ENCODE measurements around the gene OLFM1. TPM values are rescaled to one million over a fixed set of nuclear protein-coding genes. Genes with fewer than 3 reads are reported as not detected.

Gene OLFM1
- total RNA-seq, 1 donor from 2014 or later, result 5.5 TPM

GRCh38 chr9:135076876-135077430 lies 10.5 kb upstream of the OLFM1 start:
- Histone ChIP-seq H3K4me1 (ENCODE audit: insufficient read depth, low read length) (no peaks in the 10 kb centered on the region), H3K4me3 (ENCODE audit: insufficient read depth, low read depth, low read length) (no peak overlapping the region), H3K27ac (ENCODE audit: low read depth, low read length) (no peak overlapping the region), H3K27me3 (ENCODE audit: insufficient read depth, low read length) (peaks cover 6% of the 10 kb centered on the region), H3K9me3 (ENCODE audit: insufficient read depth, low read depth, low read length) (no peaks in the 10 kb centered on the region), H3K9ac (ENCODE audit: low read length) (no peak overlapping the region), H3K36me3 (ENCODE audit: insufficient read depth, low read length) (no peaks in the 10 kb centered on the region), H4K20me1 (ENCODE audit: insufficient read depth, low read length) (no peaks in the 10 kb centered on the region), H3K4me2 (ENCODE audit: low read length) (no peak overlapping the region), H2AFZ (ENCODE audit: low read depth, low read length) (no peak overlapping the region), H3K79me2 (ENCODE audit: insufficient read depth, low read length) (no peaks in the 10 kb centered on the region)
- no peaks in the 10 kb centered on the region for H3K4me1 Mint-ChIP-seq (ENCODE audit: low read depth, unreplicated experiment)
- no peaks in the 10 kb centered on the region for H3K36me3 Mint-ChIP-seq (ENCODE audit: low read depth, unreplicated experiment)
- peak overlapping the region; percentile 79 for H3K4me3 Mint-ChIP-seq (ENCODE audit: unreplicated experiment)
- H3K9me3 Mint-ChIP-seq (ENCODE audit: unreplicated experiment), result no peaks in the 10 kb centered on the region
- FAIRE-seq (no peak), DNase-seq (ENCODE audit: low read depth) (no peak)
- peaks cover 60% of the 10 kb centered on the region for H3K27me3 Mint-ChIP-seq (ENCODE audit: low read depth, unreplicated experiment)
- no peak overlapping the region for H3K27ac Mint-ChIP-seq (ENCODE audit: unreplicated experiment)
- TF ChIP-seq CTCF (IDR thresholded peaks at IDR 0.05; ENCODE audit: insufficient read depth, low read depth, low read length) (no peak), EZH2 (IDR thresholded peaks at IDR 0.05; ENCODE audit: insufficient read depth, low read length) (no peak)

GRCh38 chr9:135077497-135078200 lies 9.8 kb upstream of the OLFM1 start:
- H3K27me3 ChIP-seq (ENCODE audit: insufficient read depth, low read length), result peaks cover 6% of the 10 kb centered on the region
- H2AFZ ChIP-seq (ENCODE audit: low read depth, low read length), result no peak overlapping the region
- TF ChIP-seq EZH2 (IDR thresholded peaks at IDR 0.05; ENCODE audit: insufficient read depth, low read length) (no peak), CTCF (IDR thresholded peaks at IDR 0.05; ENCODE audit: insufficient read depth, low read depth, low read length) (no peak)
- no peak overlapping the region for H3K27ac ChIP-seq (ENCODE audit: low read depth, low read length)
- H3K36me3 ChIP-seq (ENCODE audit: insufficient read depth, low read length), result no peaks in the 10 kb centered on the region
- Mint-ChIP-seq H3K36me3 (ENCODE audit: low read depth, unreplicated experiment) (no peaks in the 10 kb centered on the region), H3K4me3 (ENCODE audit: unreplicated experiment) (peak overlapping the region; percentile 79), H3K9me3 (ENCODE audit: unreplicated experiment) (no peaks in the 10 kb centered on the region), H3K27me3 (ENCODE audit: low read depth, unreplicated experiment) (peaks cover 64% of the 10 kb centered on the region), H3K4me1 (ENCODE audit: low read depth, unreplicated experiment) (no peaks in the 10 kb centered on the region), H3K27ac (ENCODE audit: unreplicated experiment) (no peak overlapping the region)
- H3K4me3 ChIP-seq (ENCODE audit: insufficient read depth, low read depth, low read length), result no peak overlapping the region
- H3K79me2 ChIP-seq (ENCODE audit: insufficient read depth, low read length), result no peaks in the 10 kb centered on the region
- H4K20me1 ChIP-seq (ENCODE audit: insufficient read depth, low read length), result no peaks in the 10 kb centered on the region
- H3K4me1 ChIP-seq (ENCODE audit: insufficient read depth, low read length), result no peaks in the 10 kb centered on the region
- no peak overlapping the region for H3K9ac ChIP-seq (ENCODE audit: low read length)
- DNase-seq (ENCODE audit: low read depth) (no peak), FAIRE-seq (no peak)
- no peak overlapping the region for H3K4me2 ChIP-seq (ENCODE audit: low read length)
- H3K9me3 ChIP-seq (ENCODE audit: insufficient read depth, low read depth, low read length), result no peaks in the 10 kb centered on the region

DNA sequence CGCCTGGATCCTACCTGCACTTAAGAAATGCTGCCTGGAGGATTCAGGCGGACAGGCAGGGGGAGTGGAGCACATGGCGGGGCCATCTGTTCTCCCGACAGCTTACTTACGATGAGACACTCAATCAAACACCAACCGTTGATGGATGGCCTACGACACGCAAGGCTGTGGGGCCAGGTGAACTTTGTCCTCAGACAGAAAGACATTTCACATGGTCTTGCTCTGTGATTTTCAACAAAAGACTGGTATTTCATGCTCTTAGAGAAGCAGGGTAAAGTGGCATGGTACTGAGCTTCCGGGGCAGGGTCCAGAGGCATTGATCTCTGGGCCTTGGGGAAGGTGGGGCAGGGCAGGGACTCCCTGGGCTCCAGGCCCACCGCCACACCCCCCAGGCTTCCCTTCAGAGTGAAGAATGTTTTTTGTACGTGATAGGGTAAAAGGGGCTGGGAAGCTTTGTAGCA lies 9.1 kb upstream of the OLFM1 start:
- H3K9me3 ChIP-seq (ENCODE audit: insufficient read depth, low read depth, low read length), result no peaks in the 10 kb centered on the region
- H3K4me1 Mint-ChIP-seq (ENCODE audit: low read depth, unreplicated experiment), result no peaks in the 10 kb centered on the region
- no peaks in the 10 kb centered on the region for H3K36me3 Mint-ChIP-seq (ENCODE audit: low read depth, unreplicated experiment)
- H4K20me1 ChIP-seq (ENCODE audit: insufficient read depth, low read length), result no peaks in the 10 kb centered on the region
- no peak overlapping the region for H3K4me2 ChIP-seq (ENCODE audit: low read length)
- H3K9me3 Mint-ChIP-seq (ENCODE audit: unreplicated experiment), result no peaks in the 10 kb centered on the region
- H3K9ac ChIP-seq (ENCODE audit: low read length), result no peak overlapping the region
- H3K79me2 ChIP-seq (ENCODE audit: insufficient read depth, low read length), result no peaks in the 10 kb centered on the region
- H3K27ac Mint-ChIP-seq (ENCODE audit: unreplicated experiment), result no peak overlapping the region
- DNase-seq (ENCODE audit: low read depth) (no peak), FAIRE-seq (no peak)
- H3K27me3 ChIP-seq (ENCODE audit: insufficient read depth, low read length), result peaks cover 6% of the 10 kb centered on the region
- H3K4me3 ChIP-seq (ENCODE audit: insufficient read depth, low read depth, low read length), result no peak overlapping the region
- no peak for TF ChIP-seq CTCF (IDR thresholded peaks at IDR 0.05; ENCODE audit: insufficient read depth, low read depth, low read length)
- no peak for TF ChIP-seq EZH2 (IDR thresholded peaks at IDR 0.05; ENCODE audit: insufficient read depth, low read length)
- H2AFZ ChIP-seq (ENCODE audit: low read depth, low read length), result no peak overlapping the region
- H3K36me3 ChIP-seq (ENCODE audit: insufficient read depth, low read length), result no peaks in the 10 kb centered on the region
- no peak overlapping the region for H3K4me3 Mint-ChIP-seq (ENCODE audit: unreplicated experiment)
- no peaks in the 10 kb centered on the region for H3K4me1 ChIP-seq (ENCODE audit: insufficient read depth, low read length)
- peaks cover 65% of the 10 kb centered on the region for H3K27me3 Mint-ChIP-seq (ENCODE audit: low read depth, unreplicated experiment)
- no peak overlapping the region for H3K27ac ChIP-seq (ENCODE audit: low read depth, low read length)

Measured in astrocyte (in vitro differentiated cells and primary cell).